Activated CD8-positive, alpha-beta T cell treated with anti-CD3 and anti-CD28 coated beads for 36 hours (primary cell): Measurements from ENCODE around the gene TRIM25. TPM values are rescaled to one million over a fixed set of nuclear protein-coding genes. Genes with fewer than 3 reads are reported as not detected.

Experiments used
- ATAC-seq: fragments of 200-7000 bp; cut with Tn5 transposase; one replicate; pipeline ENCODE4 v1.10.0; 2021; ENCODE audit warnings: mild to moderate bottlenecking, moderate library complexity
- CTCF ChIA-PET: fragments of 350-600 bp; sonication (Branson Sonifier 250); formaldehyde crosslinking; loops from one replicate; lab custom pipeline; 2021; ENCODE audit warnings: antibody characterized with exemption; lab: Charles Lee
- POLR2A ChIA-PET: fragments of 350-600 bp; sonication (Branson Sonifier 250); formaldehyde crosslinking; loops from one replicate; lab custom pipeline; 2021; ENCODE audit warnings: antibody characterized with exemption; lab: Charles Lee
- DNase-seq: peaks from one replicate; pipeline ENCODE4 v3.0.0-alpha.2; 2020
- H3K27ac Mint-ChIP-seq: one replicate; pipeline ENCODE4 v1.8.0; 2021; ENCODE audit warnings: mild to moderate bottlenecking, mixed read lengths
- H3K27me3 Mint-ChIP-seq: one replicate; pipeline ENCODE4 v1.8.0; 2021; ENCODE audit warnings: mixed read lengths
- H3K36me3 Mint-ChIP-seq: one replicate; pipeline ENCODE4 v1.8.0; 2021; ENCODE audit warnings: low read depth, mixed read lengths
- H3K4me1 Mint-ChIP-seq: one replicate; pipeline ENCODE4 v1.8.0; 2021; ENCODE audit warnings: low read depth, mixed read lengths
- H3K4me3 Mint-ChIP-seq: one replicate; pipeline ENCODE4 v1.8.0; 2021; ENCODE audit warnings: mild to moderate bottlenecking, moderate library complexity, mixed read lengths
- H3K9me3 Mint-ChIP-seq: one replicate; pipeline ENCODE4 v1.8.0; 2021; ENCODE audit warnings: mixed read lengths
- CTCF ChIP-seq: fragments of 200-600 bp; IDR thresholded peaks from one replicate; pipeline ENCODE4 v1.8.0; 2022; ENCODE audit warnings: antibody characterized with exemption, mild to moderate bottlenecking
- intact Hi-C: fragments of 100-400 bp; cut with micrococcal nuclease; formaldehyde crosslinking; loops from one replicate; pipeline ENCODE4 v1.10.0; 2022
- total RNA-seq, 2 experiments: library from RNA; stranded (reverse); gene quantifications; one replicate each; pipeline ENCODE4 v1.2.3, GENCODE V29; 2021

The TRIM25 gene
- total RNA-seq, 2 experiments from 2014 or later = 94.2 to 95.6 TPM

- intact Hi-C loops = no loop called here
These were observed 45.9 kb downstream of the TRIM25 start for GRCh38 chr17:56867948-56868376.

DNA sequence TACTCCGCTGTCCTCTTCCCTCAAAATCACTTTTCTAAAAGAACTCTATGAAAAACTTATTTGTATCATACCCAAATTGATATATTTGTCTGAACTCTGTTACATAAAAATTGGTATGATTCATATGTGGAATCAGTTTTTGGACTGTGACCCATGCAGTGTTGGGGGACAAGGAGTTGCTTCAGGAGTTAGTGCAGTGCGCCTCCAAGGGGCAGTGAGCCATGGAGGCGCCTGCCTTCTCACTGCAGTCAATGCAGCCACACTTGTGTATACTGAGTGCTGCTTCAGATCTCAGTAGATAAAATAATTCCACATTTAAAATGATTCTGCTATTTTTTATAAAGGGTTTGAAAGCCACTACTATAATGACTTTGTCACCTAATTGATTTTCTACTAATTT, 47.4 kb downstream of the TRIM25 start:
- ATAC-seq (no peak), DNase-seq (no peak)
- POLR2A ChIA-PET = no interaction called here
- Mint-ChIP-seq H3K27me3 (no peaks in the 10 kb centered on the region), H3K27ac (no peak overlapping the region), H3K9me3 (no peaks in the 10 kb centered on the region), H3K4me1 (peaks cover 9% of the 10 kb centered on the region), H3K4me3 (no peak overlapping the region), H3K36me3 (peaks cover 13% of the 10 kb centered on the region)
- intact Hi-C loops = no loop called here
- TF ChIP-seq CTCF = no peak
- CTCF ChIA-PET = no interaction called here

More at GRCh38 chr17:56867948-56868376, 45.9 kb downstream of the TRIM25 start:
- ATAC-seq (no peak), DNase-seq (no peak)
- TF ChIP-seq CTCF = no peak
- CTCF ChIA-PET = interaction anchor here (1.0 to 4.3 kb wide), 2 partner anchors 16 to 48 kb away, joined by 3 to 16 read pairs; no protein-coding TSS in a partner anchor
- Mint-ChIP-seq H3K36me3 (peaks cover 11% of the 10 kb centered on the region), H3K27ac (no peak overlapping the region), H3K27me3 (no peaks in the 10 kb centered on the region), H3K4me3 (no peak overlapping the region), H3K9me3 (no peaks in the 10 kb centered on the region), H3K4me1 (peaks cover 9% of the 10 kb centered on the region)
- POLR2A ChIA-PET = interaction anchor here (1.0 to 1.1 kb wide), 2 partner anchors 18 to 34 kb away, joined by 3 read pairs; partner anchors contain the start of genes C17orf67 and DGKE

- Mint-ChIP-seq H3K36me3 (peaks cover 15% of the 10 kb centered on the region), H3K4me3 (no peak overlapping the region), H3K27ac (no peak overlapping the region), H3K9me3 (no peaks in the 10 kb centered on the region), H3K4me1 (peaks cover 9% of the 10 kb centered on the region), H3K27me3 (no peaks in the 10 kb centered on the region)
- no peak for TF ChIP-seq CTCF
- intact Hi-C loops = no loop called here
- ATAC-seq (no peak), DNase-seq (no peak)
- CTCF ChIA-PET = no interaction called here
- POLR2A ChIA-PET = no interaction called here
These were observed 47.8 kb downstream of the TRIM25 start for GRCh38 chr17:56866076-56866475.

- H3K4me3 Mint-ChIP-seq = no peak overlapping the region
- no peaks in the 10 kb centered on the region for H3K9me3 Mint-ChIP-seq
- ChIA-PET POLR2A (no interaction called here), CTCF (interaction anchor here (1.0 to 2.8 kb wide), 4 partner anchors 28 to 126 kb away, joined by 3 to 11 read pairs (median 4); no protein-coding TSS in a partner anchor)
- ATAC-seq = no peak
- H3K4me1 Mint-ChIP-seq = no peaks in the 10 kb centered on the region
- no peaks in the 10 kb centered on the region for H3K27me3 Mint-ChIP-seq
- no peak overlapping the region for H3K27ac Mint-ChIP-seq
- TF ChIP-seq CTCF = no peak
- intact Hi-C loops = no loop called here
- no peak for DNase-seq
- peaks cover 20% of the 10 kb centered on the region for H3K36me3 Mint-ChIP-seq
These were observed 49.9 kb downstream of the TRIM25 start for GRCh38 chr17:56863974-56864373.

DNA sequence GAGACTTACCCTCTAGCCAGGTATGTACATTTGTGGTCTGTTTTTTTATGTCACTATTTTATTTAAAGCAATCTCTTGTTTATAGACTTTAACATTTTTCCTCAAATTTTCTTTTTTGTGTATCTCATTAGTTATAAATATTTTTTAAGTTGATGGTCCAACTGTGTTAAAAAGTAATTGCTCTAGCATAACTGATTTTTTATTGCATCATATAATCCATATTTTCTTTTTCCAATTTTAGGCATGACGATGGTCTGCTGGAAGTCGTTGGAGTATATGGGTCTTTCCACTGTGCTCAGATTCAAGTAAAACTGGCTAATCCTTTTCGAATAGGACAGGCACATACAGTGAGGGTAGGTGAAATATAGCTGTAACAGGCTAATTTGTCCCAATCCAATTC, 52.0 kb downstream of the TRIM25 start:
- TF ChIP-seq CTCF = no peak
- intact Hi-C loops = no loop called here
- Mint-ChIP-seq H3K4me3 (no peak overlapping the region), H3K27ac (no peak overlapping the region), H3K36me3 (peaks cover 22% of the 10 kb centered on the region), H3K9me3 (no peaks in the 10 kb centered on the region), H3K27me3 (no peaks in the 10 kb centered on the region), H3K4me1 (no peaks in the 10 kb centered on the region)
- ChIA-PET CTCF (interaction anchor here (1.2 to 2.8 kb wide), 2 partner anchors 42 to 82 kb away, joined by 3 to 11 read pairs; no protein-coding TSS in a partner anchor), POLR2A (no interaction called here)
- no peak for DNase-seq
- no peak for ATAC-seq
